GM19240 (cell line): ENCODE results near the gene GLT6D1.
"Not testable (repeated sequence)": the region's sequence is repeated elsewhere in the genome, so short reads cannot be mapped to it uniquely, and the experiment has no call there.

Source experiments
- DNase-seq: peaks from one replicate; pipeline ENCODE4 v3.0.0; 2011; ENCODE audit warnings: low spot score; ENCODE audit not compliant: insufficient read length

GLT6D1 gene

GRCh38 chr9:135664801-135665794 lies 25.8 kb upstream of the GLT6D1 start:
- DNase-seq = no peak

DNA sequence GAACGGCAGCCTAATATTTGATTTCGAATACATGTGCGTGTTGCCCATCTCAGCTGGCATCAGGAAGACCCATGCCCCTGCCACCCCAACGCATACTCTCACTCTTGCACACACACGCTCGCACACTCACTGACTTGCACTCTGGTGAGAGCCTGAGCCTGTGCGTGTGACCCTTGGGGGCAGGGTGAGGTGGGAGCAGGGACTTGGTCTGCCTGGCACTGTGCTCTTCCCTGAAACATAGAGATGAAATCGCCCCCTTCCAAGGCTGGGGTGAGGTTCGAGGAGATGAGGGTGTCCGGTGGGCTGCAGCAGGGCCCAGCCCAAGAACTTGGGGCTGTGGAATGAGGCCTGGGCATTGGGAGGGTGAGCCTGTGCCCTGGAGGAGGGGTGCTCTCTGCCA lies 24.9 kb upstream of the GLT6D1 start:
- DNase-seq = no peak

- no peak for DNase-seq
These were observed 24.5 kb upstream of the GLT6D1 start for GRCh38 chr9:135663857-135664256.

GRCh38 chr9:135663451-135663770 lies 24.1 kb upstream of the GLT6D1 start:
- DNase-seq = no peak

DNA sequence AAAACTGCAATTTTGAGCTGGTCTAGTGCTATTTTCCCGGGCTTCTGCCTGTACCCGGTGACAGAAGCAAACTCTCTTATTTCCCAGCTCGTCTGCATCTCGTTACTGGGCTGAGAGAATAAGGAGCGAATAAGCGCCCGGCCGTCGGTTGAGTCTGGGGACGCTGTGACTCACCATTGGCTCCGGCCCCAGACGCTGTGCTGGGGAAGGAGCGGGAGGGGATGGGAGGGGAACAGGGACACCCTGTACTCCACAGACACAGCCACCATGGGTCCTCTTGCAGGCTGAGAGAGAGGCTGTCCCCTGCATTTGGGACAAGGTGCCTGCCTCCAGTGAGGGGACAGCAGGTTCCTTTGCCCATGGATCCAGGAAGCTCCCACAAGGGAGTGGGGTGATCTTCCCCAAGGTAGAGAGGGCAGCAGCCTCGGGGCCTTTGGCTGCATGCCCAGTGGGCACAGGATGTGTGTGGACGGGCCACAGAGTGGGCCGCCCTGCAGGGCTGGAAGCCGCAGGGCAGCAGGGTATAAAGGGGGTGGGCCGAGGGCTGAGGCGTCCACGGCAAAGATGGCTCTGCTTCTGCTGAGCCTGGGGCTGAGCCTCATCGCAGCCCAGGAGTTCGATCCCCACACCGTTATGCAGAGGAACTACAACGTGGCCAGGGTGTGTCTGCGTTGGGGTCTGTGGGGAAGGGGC lies 23.6 kb upstream of the GLT6D1 start, which contains the start of gene LCN9:
Gene LCN9 (plus strand): TSS at position 552 of the 693 bp plus-strand sequence. CDS start 13 bp downstream, at position 565.
- no peak for DNase-seq

- no peak for DNase-seq
These were observed 22.6 kb upstream of the GLT6D1 start for GRCh38 chr9:135661816-135662560.

GRCh38 chr9:135660407-135660806 lies 21.1 kb upstream of the GLT6D1 start:
- no peak for DNase-seq

DNA sequence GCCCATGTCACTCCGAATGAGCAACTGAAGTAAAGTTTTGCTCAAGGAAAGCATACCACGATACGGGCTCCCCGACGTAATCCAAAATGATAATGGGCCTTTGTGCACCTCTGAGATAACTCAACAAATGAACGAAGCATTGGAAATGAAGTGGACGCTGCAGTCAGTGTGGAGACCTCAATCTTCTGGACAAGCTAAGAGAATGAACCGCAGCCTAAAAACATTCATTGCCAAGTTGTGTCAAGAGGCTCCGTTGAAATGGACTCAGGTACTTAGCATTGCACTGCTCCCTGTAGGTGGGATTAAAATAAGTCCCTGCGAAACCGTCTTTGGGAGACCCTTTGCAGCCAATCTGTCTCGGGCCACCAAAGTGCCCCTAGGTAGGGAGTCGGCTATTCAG lies 19.9 kb upstream of the GLT6D1 start:
- DNase-seq = no peak

GRCh38 chr9:135657416-135657815 lies 18.1 kb upstream of the GLT6D1 start:
- no peak for DNase-seq

DNA sequence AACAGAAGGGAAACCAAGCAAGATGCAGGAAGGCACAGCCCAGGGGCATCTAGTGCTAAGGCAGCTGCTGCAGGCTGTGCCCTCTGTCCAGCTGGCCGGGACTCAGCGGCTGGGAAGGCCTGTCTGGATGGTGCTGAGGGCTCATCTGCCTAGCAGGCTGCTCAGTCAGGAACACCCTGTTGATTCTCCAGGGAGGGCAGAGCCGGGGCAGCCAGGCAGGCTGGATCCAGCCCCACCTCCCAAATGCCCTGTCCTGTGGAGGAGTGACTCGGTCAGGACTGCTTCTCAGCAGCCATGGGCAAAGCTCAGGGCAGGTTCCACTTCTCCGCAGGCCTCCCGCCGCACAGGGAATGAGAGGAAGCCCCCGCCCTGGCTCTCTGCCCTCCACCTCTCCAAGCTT lies 16.0 kb upstream of the GLT6D1 start:
- no peak for DNase-seq

GRCh38 chr9:135650408-135650807 lies 11.1 kb upstream of the GLT6D1 start:
- no peak for DNase-seq

DNA sequence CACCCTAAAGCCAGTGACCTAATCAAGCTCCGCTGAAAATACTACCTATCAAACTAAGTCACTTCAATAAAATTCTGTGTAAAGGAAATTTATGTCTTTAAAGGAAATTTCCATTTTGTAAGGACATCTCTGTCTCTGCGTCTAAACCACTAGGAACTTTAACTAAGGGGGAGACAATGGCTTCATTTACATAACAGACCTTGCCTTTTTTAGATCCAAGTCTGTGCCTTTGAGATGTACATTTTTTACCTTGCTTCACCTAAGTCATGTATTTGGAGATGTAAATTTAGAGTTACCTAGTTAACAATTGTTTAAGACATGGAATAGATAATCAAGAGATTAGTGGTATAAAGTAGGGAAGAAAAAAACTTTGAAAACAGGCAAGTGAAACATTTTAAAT lies 10.2 kb upstream of the GLT6D1 start:
- DNase-seq = no peak

GRCh38 chr9:135648494-135649410 lies 9.4 kb upstream of the GLT6D1 start:
- no peak for DNase-seq

- DNase-seq = no peak
These were observed 8.5 kb upstream of the GLT6D1 start for GRCh38 chr9:135647884-135648283.

DNA sequence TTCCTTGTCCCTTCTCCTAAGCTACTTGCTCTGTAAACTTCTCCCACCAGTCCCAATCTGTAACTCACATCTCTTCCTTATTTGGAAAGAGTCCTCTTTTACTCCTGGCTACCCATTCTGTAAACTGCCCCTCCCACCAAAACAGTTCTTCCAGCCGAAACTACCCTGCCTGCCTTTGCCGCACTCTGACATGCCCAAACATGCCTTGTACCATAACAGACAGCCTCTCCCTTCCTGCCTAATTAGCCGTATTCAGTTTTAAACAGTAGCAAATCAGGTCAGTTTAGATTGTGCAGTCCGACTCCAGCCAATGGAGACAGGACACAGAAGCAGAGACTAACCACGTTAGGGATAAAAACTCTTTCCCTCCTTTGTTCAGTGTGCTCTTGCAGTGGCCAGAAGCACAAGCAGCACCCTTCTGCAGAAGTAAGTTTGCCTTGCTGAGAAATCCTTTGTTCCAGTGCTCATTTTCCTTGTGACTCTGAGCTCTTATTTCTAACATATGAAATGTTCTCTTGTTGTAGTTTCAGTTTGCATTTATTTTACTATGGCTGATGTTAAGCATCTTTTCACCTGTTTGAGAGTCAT lies 5.4 kb upstream of the GLT6D1 start:
- no peak for DNase-seq

DNA sequence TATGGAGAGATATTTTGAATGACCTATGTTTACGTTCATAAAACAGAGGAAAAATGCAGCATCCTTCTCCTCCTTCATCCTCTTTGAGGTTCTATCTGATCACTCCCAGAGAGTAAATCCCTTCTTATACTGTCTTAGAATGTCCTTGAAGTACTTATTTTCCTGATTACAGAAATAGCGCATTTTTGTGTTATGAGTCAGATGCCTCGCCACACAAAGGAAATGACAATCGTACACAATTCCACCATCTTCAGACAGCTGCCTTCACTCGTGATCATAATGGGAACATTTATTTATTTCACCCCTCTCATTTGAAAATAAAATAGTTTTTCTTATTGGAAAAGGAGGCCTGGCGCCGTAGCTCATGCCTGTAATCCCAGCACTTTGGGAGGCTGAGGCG lies 2.4 kb upstream of the GLT6D1 start:
- no peak for DNase-seq

DNA sequence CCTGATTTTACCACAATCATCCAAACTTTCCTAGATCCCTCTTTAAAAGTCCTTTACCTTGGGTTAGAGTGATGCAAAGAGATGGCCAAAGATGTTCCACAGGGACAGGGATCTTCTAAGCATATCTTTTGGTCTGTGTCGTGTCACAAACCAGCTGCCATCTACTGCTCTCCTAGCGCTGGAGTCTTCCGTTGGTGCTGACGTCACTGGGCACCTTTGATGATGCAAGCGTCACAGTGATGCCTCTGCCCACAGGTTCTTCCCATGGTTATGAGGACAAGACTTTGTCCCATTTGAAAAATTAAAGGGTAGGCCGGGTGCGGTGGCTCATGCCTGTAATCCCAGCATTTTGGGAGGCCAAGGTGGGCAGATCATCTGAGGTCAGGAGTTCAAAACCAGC lies 1.7 kb upstream of the GLT6D1 start:
- DNase-seq = no peak

- DNase-seq = not testable (repeated sequence)
These were observed 2.3 kb downstream of the GLT6D1 start for GRCh38 chr9:135636930-135637530.

DNA sequence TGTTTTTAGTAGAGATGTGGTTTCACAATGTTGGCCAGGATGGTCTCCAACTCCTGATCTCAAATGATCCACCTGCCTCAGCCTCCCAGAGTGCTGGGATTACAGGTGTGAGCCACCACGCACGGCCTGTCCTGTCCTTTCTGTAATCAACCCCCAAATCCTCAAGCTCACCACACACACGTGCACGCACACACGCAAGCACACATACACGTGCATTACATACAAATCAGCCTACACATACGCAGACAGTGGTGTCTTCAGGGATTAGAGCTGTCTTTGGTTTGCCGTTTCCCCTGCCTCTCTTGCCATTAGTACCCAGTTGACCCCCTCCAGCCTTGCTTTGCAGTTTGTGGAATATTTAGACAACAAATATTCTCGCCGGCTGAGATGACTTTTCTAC lies 6.5 kb downstream of the GLT6D1 start:
- DNase-seq = no peak

- DNase-seq = no peak
These were observed 15.1 kb downstream of the GLT6D1 start for GRCh38 chr9:135624282-135624681.
